ENCODE results near the gene FGD6.
"Not testable (repeated sequence)": the region's sequence is repeated elsewhere in the genome, so short reads cannot be mapped to it uniquely, and the experiment has no call there.

FGD6 gene

GRCh38 chr12:95142431-95143151 is 74.7 kb downstream of the FGD6 start:
- no peak for TF ChIP-seq CTCF (IDR thresholded peaks at IDR 0.05; ENCODE audit: extremely low read depth, insufficient read depth, missing control alignments)

GRCh38 chr12:95141310-95141709 is 76.0 kb downstream of the FGD6 start:
- in situ Hi-C loops (cut with MboI; ENCODE audit: low pct_unique_long_range_greater_than_20kb, low sequenced_read_pairs, unreplicated experiment), result no loop called here
- DNase-seq (ENCODE audit: low spot score), result no peak
- no peak for TF ChIP-seq CTCF (IDR thresholded peaks at IDR 0.05; ENCODE audit: extremely low read depth, insufficient read depth, missing control alignments)

More at GRCh38 chr12:95142431-95143151, 74.7 kb downstream of the FGD6 start:
- in situ Hi-C loops (cut with MboI; ENCODE audit: low pct_unique_long_range_greater_than_20kb, low sequenced_read_pairs, unreplicated experiment), result no loop called here
- DNase-seq (ENCODE audit: low spot score), result no peak

- DNase-seq (ENCODE audit: low spot score); in situ Hi-C loops (cut with MboI; ENCODE audit: low pct_unique_long_range_greater_than_20kb, low sequenced_read_pairs, unreplicated experiment): not testable (repeated sequence)
Observed at GRCh38 chr12:95138031-95138430, 79.2 kb downstream of the FGD6 start.

DNA sequence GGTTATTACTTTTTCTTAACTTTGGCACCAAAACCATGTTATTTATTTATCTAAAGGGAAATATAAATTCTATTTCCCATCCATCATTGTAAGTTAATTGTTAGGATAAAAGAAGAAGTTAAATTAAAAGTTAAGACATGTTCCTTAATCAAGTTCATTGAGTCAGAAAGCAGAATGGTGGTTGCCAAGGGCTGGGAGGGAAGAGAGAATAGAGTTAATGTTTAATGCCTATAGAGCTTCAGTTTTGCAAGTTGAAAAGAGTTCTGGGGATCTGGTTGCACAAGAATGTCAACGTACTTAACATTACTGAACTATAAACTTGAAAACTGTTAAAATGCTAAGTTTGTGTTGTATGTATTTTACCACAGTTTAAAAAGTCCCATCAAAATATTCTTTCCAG is 80.7 kb downstream of the FGD6 start:
- in situ Hi-C loops (cut with MboI; ENCODE audit: low pct_unique_long_range_greater_than_20kb, low sequenced_read_pairs, unreplicated experiment), result no loop called here
- no peak for DNase-seq (ENCODE audit: low spot score)
- no peak for TF ChIP-seq CTCF (IDR thresholded peaks at IDR 0.05; ENCODE audit: extremely low read depth, insufficient read depth, missing control alignments)

DNA sequence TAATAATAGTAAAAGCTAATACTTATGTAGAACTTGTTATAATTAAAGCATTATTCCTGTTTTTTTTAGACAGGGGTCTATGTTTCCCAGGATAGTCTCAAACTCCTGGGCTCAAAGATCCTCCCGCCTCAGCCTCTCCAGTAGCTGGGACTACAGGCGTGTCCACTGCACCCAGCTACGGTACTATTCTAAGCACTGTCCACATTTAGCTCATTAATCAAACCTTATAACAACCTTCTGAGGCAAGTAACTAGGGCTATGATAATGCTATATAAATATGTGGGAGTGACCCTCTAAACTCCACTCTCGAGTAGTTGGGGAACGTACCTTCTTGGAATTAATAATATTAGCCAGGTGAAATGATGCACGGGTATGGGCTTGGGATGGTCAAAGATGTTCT is 83.2 kb downstream of the FGD6 start:
- TF ChIP-seq CTCF (IDR thresholded peaks at IDR 0.05; ENCODE audit: extremely low read depth, insufficient read depth, missing control alignments), result no peak
- DNase-seq (ENCODE audit: low spot score), result no peak
- in situ Hi-C loops (cut with MboI; ENCODE audit: low pct_unique_long_range_greater_than_20kb, low sequenced_read_pairs, unreplicated experiment), result no loop called here

- DNase-seq (ENCODE audit: low spot score), result no peak
- in situ Hi-C loops (cut with MboI; ENCODE audit: low pct_unique_long_range_greater_than_20kb, low sequenced_read_pairs, unreplicated experiment), result no loop called here
Observed at GRCh38 chr12:95131589-95132340, 85.5 kb downstream of the FGD6 start.

More at GRCh38 chr12:95131589-95132340, 85.5 kb downstream of the FGD6 start:
- TF ChIP-seq CTCF (IDR thresholded peaks at IDR 0.05; ENCODE audit: extremely low read depth, insufficient read depth, missing control alignments), result no peak
